GM06990 (cell line): ENCODE data around the gene SEPTIN8.

Source experiments
- DNase-seq: peaks from one replicate; pipeline ENCODE4 v3.0.0-alpha.2; 2011; ENCODE audit not compliant: insufficient read length; ENCODE audit errors: extremely low read depth
- H3K27me3 ChIP-seq: replicated peaks from 2 replicates; pipeline ENCODE4 v1.6.0; 2011; ENCODE audit warnings: low read length; ENCODE audit not compliant: control insufficient read depth, insufficient read depth
- H3K36me3 ChIP-seq: 2 replicates; pipeline ENCODE4 v1.5.1; 2011; ENCODE audit warnings: low read length; ENCODE audit not compliant: control insufficient read depth, insufficient read depth
- H3K4me3 ChIP-seq: replicated peaks from 2 replicates; pipeline ENCODE4 v1.5.1; 2011; ENCODE audit warnings: low read depth, mild to moderate bottlenecking, control low read depth, low read length
- TF ChIP-seq, protein P1 (sequence below): IDR thresholded peaks from 2 replicates; pipeline ENCODE4 v1.5.1; 2011; ENCODE audit warnings: low read length, control low read depth, mild to moderate bottlenecking, inconsistent platforms; ENCODE audit not compliant: insufficient read depth, poor library complexity, severe bottlenecking

Gene SEPTIN8

DNA sequence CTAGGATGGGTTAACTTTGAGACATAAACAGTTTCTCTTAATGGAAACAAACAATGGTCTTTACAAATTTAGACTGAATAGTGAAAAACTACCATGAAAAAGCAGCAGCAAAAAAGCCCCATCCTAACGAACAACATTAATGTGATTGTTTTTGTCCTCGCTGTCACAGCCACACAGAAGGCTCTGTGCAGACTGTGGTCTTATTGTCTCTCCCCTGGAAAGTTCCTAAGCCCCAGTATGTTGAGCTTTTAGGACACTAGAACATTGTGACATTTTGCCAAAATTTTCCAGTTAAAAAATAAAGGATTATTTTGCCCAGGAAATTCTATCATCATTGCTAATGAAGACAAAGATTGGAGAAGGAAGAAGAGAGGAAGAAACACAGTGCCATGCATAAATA, 23.5 kb upstream of the SEPTIN8 start:
- DNase-seq: no peak
- TF ChIP-seq, protein P1, sequence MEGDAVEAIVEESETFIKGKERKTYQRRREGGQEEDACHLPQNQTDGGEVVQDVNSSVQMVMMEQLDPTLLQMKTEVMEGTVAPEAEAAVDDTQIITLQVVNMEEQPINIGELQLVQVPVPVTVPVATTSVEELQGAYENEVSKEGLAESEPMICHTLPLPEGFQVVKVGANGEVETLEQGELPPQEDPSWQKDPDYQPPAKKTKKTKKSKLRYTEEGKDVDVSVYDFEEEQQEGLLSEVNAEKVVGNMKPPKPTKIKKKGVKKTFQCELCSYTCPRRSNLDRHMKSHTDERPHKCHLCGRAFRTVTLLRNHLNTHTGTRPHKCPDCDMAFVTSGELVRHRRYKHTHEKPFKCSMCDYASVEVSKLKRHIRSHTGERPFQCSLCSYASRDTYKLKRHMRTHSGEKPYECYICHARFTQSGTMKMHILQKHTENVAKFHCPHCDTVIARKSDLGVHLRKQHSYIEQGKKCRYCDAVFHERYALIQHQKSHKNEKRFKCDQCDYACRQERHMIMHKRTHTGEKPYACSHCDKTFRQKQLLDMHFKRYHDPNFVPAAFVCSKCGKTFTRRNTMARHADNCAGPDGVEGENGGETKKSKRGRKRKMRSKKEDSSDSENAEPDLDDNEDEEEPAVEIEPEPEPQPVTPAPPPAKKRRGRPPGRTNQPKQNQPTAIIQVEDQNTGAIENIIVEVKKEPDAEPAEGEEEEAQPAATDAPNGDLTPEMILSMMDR: no peak
- H3K27me3 ChIP-seq: no peaks in the 10 kb centered on the region

DNA sequence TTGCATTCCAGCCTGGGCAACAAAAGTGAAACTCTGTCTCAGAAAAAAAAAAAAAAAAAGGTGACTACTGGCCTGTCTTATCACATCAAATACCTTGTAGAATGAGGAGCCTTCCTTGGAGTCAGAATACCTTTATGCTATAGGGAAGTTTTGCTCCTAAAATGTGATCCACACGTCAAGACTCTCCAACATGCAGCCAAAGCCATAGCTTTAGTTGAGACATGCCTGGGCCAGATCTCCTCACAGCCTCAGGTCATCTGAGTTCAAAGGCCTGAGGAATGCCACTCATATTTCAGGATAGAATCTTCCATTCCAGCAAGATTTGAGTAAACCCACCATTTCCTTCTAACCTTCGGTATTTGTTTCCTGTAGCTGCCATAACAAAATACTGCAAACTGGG, 22.4 kb upstream of the SEPTIN8 start:
- no peaks in the 10 kb centered on the region for H3K36me3 ChIP-seq

More for the DNA sequence above, 23.5 kb upstream of the SEPTIN8 start:
- Histone ChIP-seq H3K4me3 (no peak overlapping the region), H3K36me3 (no peaks in the 10 kb centered on the region)

DNA sequence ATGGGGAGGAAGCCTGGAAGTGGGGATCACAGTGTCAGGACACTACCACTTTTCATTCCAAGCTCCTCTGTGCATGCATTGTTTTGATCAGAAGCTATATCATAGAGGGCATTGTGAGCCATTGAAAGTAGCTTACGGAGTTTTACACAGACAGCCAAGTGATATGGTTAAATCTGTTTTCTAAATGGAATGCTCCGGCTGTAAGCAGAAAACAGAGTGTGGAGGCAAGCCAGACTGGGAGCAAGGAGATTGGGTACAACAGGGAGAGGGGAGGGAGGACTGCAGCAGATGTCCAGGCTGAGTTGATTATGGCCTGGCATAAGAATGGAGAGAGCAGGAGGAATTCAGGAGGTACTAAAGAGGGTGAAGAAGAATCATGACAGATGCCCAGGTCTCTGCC, 20.6 kb upstream of the SEPTIN8 start:
- Histone ChIP-seq H3K4me3 (no peak overlapping the region), H3K27me3 (no peaks in the 10 kb centered on the region), H3K36me3 (no peaks in the 10 kb centered on the region)
- no peak for DNase-seq
- TF ChIP-seq, protein P1: no peak

More for the DNA sequence above, 22.4 kb upstream of the SEPTIN8 start:
- H3K4me3 ChIP-seq: no peak overlapping the region
- H3K27me3 ChIP-seq: no peaks in the 10 kb centered on the region
- TF ChIP-seq, protein P1: no peak
- DNase-seq: no peak

DNA sequence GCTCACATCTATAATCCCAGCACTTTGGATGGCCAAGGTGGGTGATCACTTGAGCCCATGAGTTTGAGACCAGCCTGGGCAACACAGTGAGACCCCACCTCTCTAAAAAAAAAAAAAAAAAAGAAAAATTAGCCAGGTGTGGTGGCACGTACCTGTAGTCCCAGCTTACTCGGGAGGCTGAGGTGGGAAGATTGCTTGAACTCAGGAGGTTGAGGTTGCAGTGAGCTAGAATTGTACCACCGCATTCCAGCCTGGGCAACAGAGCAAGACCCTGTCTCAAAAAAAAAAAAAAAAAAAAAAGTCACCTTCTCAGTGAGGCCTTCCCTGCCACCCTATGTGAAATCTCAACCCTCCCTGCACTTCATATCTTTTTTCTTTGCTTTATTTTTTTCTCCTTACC, 14.0 kb upstream of the SEPTIN8 start:
- Histone ChIP-seq H3K4me3 (no peak overlapping the region), H3K36me3 (no peaks in the 10 kb centered on the region), H3K27me3 (no peaks in the 10 kb centered on the region)
- no peak for DNase-seq
- TF ChIP-seq, protein P1: no peak

DNA sequence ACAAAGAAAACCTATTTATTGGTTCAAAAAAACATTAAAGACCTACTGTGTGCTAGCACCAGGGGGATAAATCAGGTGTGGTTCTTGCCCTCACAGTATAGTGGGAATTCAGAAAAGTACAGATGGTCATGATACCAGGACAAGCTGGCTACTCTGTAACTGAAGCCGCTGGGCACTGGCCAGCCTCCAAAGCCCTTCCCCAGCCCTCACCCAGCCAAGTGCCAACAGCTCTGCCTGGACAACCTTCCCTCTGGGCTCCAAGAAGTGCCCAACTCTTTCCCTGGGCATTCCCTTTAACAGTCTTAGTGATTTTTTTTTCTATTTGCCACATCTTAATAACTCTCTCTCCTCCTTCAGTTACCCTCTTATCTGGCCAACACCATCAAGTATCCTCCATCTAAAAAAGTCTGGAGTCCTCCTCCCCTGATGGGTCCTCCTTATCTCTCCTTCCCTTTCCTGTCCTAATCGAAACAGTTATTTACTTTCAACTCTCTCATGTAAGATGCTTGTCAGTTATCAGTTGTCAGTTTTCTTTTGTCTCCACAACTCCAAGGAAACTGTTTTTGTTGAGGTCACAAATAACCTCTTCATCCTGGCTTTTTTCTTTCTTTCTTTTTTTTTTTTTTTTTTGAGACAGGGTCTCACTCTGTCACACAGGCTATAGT, 13.3 kb upstream of the SEPTIN8 start:
- Histone ChIP-seq H3K4me3 (no peak overlapping the region), H3K36me3 (no peaks in the 10 kb centered on the region), H3K27me3 (no peaks in the 10 kb centered on the region)
- TF ChIP-seq, protein P1: no peak
- DNase-seq: no peak
